ENCODE results near the gene TMUB2. TPM values are rescaled to one million over a fixed set of nuclear protein-coding genes. Genes with fewer than 3 reads are reported as not detected.
"Not testable (repeated sequence)": the region's sequence is repeated elsewhere in the genome, so short reads cannot be mapped to it uniquely, and the experiment has no call there.

The TMUB2 gene
- total RNA-seq, 2 donors from 2014 or later, result 20.4 to 42.8 TPM

- no peaks in the 10 kb centered on the region for H3K36me3 ChIP-seq
- no peaks in the 10 kb centered on the region for H3K27me3 ChIP-seq (replicated peaks; ENCODE audit: insufficient read depth)
- TF ChIP-seq CTCF (IDR thresholded peaks at IDR 0.05), result no peak
- H3K4me1 ChIP-seq (ENCODE audit: control insufficient read depth in 1 of 2, low read depth in 2 of 2), result no peaks in the 10 kb centered on the region
- no peaks in the 10 kb centered on the region for H3K9me3 ChIP-seq
- no peak overlapping the region for H3K4me3 ChIP-seq
- DNase-seq (ENCODE audit: low spot score) (no peak), ATAC-seq (ENCODE audit: insufficient number of reproducible peaks, low FRiP score, low read depth) (no peak)
- no peak overlapping the region for H3K27ac ChIP-seq
These were observed 39.0 kb upstream of the TMUB2 start for GRCh38 chr17:44147812-44148211.

GRCh38 chr17:44149066-44149465 lies 37.7 kb upstream of the TMUB2 start:
- not testable (repeated sequence) for H3K36me3 ChIP-seq; DNase-seq (ENCODE audit: low spot score); H3K27ac ChIP-seq; H3K27me3 ChIP-seq (replicated peaks; ENCODE audit: insufficient read depth); H3K9me3 ChIP-seq; ATAC-seq (ENCODE audit: insufficient number of reproducible peaks, low FRiP score, low read depth); H3K4me3 ChIP-seq; H3K4me1 ChIP-seq (ENCODE audit: control insufficient read depth in 1 of 2, low read depth in 2 of 2)

- no peak for TF ChIP-seq CTCF (IDR thresholded peaks at IDR 0.05)
- Histone ChIP-seq H3K27ac (no peak overlapping the region), H3K9me3 (no peaks in the 10 kb centered on the region)
These were observed 36.9 kb upstream of the TMUB2 start for GRCh38 chr17:44149750-44150329.

GRCh38 chr17:44152875-44153274 lies 33.9 kb upstream of the TMUB2 start:
- Histone ChIP-seq H3K27me3 (replicated peaks; ENCODE audit: insufficient read depth) (no peaks in the 10 kb centered on the region), H3K27ac (no peak overlapping the region), H3K4me1 (ENCODE audit: control insufficient read depth in 1 of 2, low read depth in 2 of 2) (no peaks in the 10 kb centered on the region), H3K9me3 (no peaks in the 10 kb centered on the region), H3K36me3 (no peaks in the 10 kb centered on the region), H3K4me3 (no peak overlapping the region)
- ATAC-seq (ENCODE audit: insufficient number of reproducible peaks, low FRiP score, low read depth), result no peak
- no peak for DNase-seq (ENCODE audit: low spot score)
- TF ChIP-seq CTCF (IDR thresholded peaks at IDR 0.05), result no peak

More at GRCh38 chr17:44149750-44150329, 36.9 kb upstream of the TMUB2 start:
- Histone ChIP-seq H3K36me3 (no peaks in the 10 kb centered on the region), H3K4me1 (ENCODE audit: control insufficient read depth in 1 of 2, low read depth in 2 of 2) (no peaks in the 10 kb centered on the region), H3K27me3 (replicated peaks; ENCODE audit: insufficient read depth) (no peaks in the 10 kb centered on the region), H3K4me3 (no peak overlapping the region)
- DNase-seq (ENCODE audit: low spot score), result no peak
- ATAC-seq (ENCODE audit: insufficient number of reproducible peaks, low FRiP score, low read depth), result no peak

- no peaks in the 10 kb centered on the region for H3K36me3 ChIP-seq
- no peaks in the 10 kb centered on the region for H3K9me3 ChIP-seq
- DNase-seq (ENCODE audit: low spot score) (no peak), ATAC-seq (ENCODE audit: insufficient number of reproducible peaks, low FRiP score, low read depth) (no peak)
- H3K4me3 ChIP-seq, result no peak overlapping the region
- no peak overlapping the region for H3K27ac ChIP-seq
- no peaks in the 10 kb centered on the region for H3K27me3 ChIP-seq (replicated peaks; ENCODE audit: insufficient read depth)
- TF ChIP-seq CTCF (IDR thresholded peaks at IDR 0.05), result no peak
- H3K4me1 ChIP-seq (ENCODE audit: control insufficient read depth in 1 of 2, low read depth in 2 of 2), result no peaks in the 10 kb centered on the region
These were observed 31.3 kb upstream of the TMUB2 start for GRCh38 chr17:44155488-44155887.
